H9 (cell line): ENCODE results near the gene BMPR1A. TPM values are rescaled to one million over a fixed set of nuclear protein-coding genes. Genes with fewer than 3 reads are reported as not detected.

Source experiments
- DNase-seq: peaks from one replicate; pipeline ENCODE4 v3.0.0-alpha.2; 2017
- H2AFZ ChIP-seq: one replicate; pipeline ENCODE4 v1.6.1; 2013; ENCODE audit warnings: mild to moderate bottlenecking, low read length, control low read depth, moderate library complexity
- H2AK5ac ChIP-seq: 2 replicates; pipeline ENCODE4 v1.6.1; 2013; ENCODE audit warnings: low read length, control low read depth, mixed read lengths; ENCODE audit not compliant: insufficient read length
- H2BK120ac ChIP-seq: one replicate; pipeline ENCODE4 v1.6.1; 2013; ENCODE audit warnings: low read depth, mild to moderate bottlenecking, low read length, control low read depth, inconsistent platforms; ENCODE audit not compliant: poor library complexity, severe bottlenecking
- H2BK12ac ChIP-seq: 2 replicates; pipeline ENCODE4 v1.6.1; 2013; ENCODE audit warnings: low read length, control low read depth, mixed read lengths, low read depth; ENCODE audit not compliant: insufficient read length
- H2BK15ac ChIP-seq: 2 replicates; pipeline ENCODE4 v1.6.1; 2013; ENCODE audit warnings: low read depth, low read length, control low read depth
- H2BK20ac ChIP-seq: one replicate; pipeline ENCODE4 v1.6.1; 2013; ENCODE audit warnings: low read depth, mild to moderate bottlenecking, low read length, control low read depth, inconsistent platforms; ENCODE audit not compliant: poor library complexity, severe bottlenecking
- H2BK5ac ChIP-seq: 2 replicates; pipeline ENCODE4 v1.6.1; 2013; ENCODE audit warnings: low read length, control low read depth, mixed read lengths; ENCODE audit not compliant: insufficient read length
- H3K14ac ChIP-seq: 2 replicates; pipeline ENCODE4 v1.6.1; 2013; ENCODE audit warnings: low read length, control low read depth; ENCODE audit not compliant: insufficient read depth
- H3K18ac ChIP-seq: 2 replicates; pipeline ENCODE4 v1.6.1; 2013; ENCODE audit warnings: low read depth, mild to moderate bottlenecking, mixed read lengths, low read length, control low read depth; ENCODE audit not compliant: insufficient read length
- H3K23ac ChIP-seq: 2 replicates; pipeline ENCODE4 v1.6.1; 2013; ENCODE audit warnings: low read length, control low read depth, mixed read lengths, low read depth; ENCODE audit not compliant: insufficient read length
- H3K23me2 ChIP-seq: 2 replicates; pipeline ENCODE4 v1.6.1; 2013; ENCODE audit warnings: low read depth, mild to moderate bottlenecking, mixed read lengths, low read length, control low read depth; ENCODE audit not compliant: insufficient read length, poor library complexity, severe bottlenecking
- H3K27ac ChIP-seq: 2 replicates; pipeline ENCODE4 v1.5.1; 2013; ENCODE audit warnings: low read length, control low read depth, mixed read lengths, low read depth; ENCODE audit not compliant: insufficient read length
- H3K27me3 ChIP-seq: 2 replicates; pipeline ENCODE4 v1.6.1; 2013; ENCODE audit warnings: low read length, control low read depth, inconsistent platforms; ENCODE audit not compliant: insufficient read depth
- H3K4ac ChIP-seq: 2 replicates; pipeline ENCODE4 v1.6.1; 2013; ENCODE audit warnings: low read depth, mild to moderate bottlenecking, control low read depth, inconsistent platforms, low read length, moderate library complexity
- H3K4me1 ChIP-seq: 2 replicates; pipeline ENCODE4 v1.6.1; 2013; ENCODE audit warnings: low read length, control low read depth, inconsistent platforms; ENCODE audit not compliant: insufficient read depth
- H3K4me2 ChIP-seq: 2 replicates; pipeline ENCODE4 v1.6.1; 2013; ENCODE audit warnings: low read length, control low read depth, mixed read lengths; ENCODE audit not compliant: insufficient read length, insufficient read depth
- H3K56ac ChIP-seq: 2 replicates; pipeline ENCODE4 v1.6.1; 2013; ENCODE audit warnings: low read depth, mild to moderate bottlenecking, mixed read lengths, low read length, control low read depth; ENCODE audit not compliant: insufficient read length
- H3K79me1 ChIP-seq: 2 replicates; pipeline ENCODE4 v1.6.1; 2013; ENCODE audit warnings: low read depth, mild to moderate bottlenecking, moderate library complexity, low read length, control low read depth, inconsistent platforms; ENCODE audit not compliant: insufficient read depth, poor library complexity, severe bottlenecking
- H3K79me2 ChIP-seq: 2 replicates; pipeline ENCODE4 v1.6.1; 2013; ENCODE audit warnings: low read length, control low read depth, inconsistent platforms; ENCODE audit not compliant: insufficient read depth
- H3K9ac ChIP-seq: 2 replicates; pipeline ENCODE4 v1.6.1; 2013; ENCODE audit warnings: low read length, control low read depth, mixed read lengths; ENCODE audit not compliant: insufficient read length; ENCODE audit errors: extremely low read depth
- H3K9me3 ChIP-seq: one replicate; pipeline ENCODE4 v1.6.1; 2013; ENCODE audit warnings: low read depth, low read length, inconsistent platforms; ENCODE audit not compliant: control insufficient read depth
- H3T11ph ChIP-seq: one replicate; pipeline ENCODE4 v1.6.1; 2013; ENCODE audit warnings: mild to moderate bottlenecking, low read length, control low read depth, inconsistent platforms
- H4K20me1 ChIP-seq: one replicate; pipeline ENCODE4 v1.6.1; 2013; ENCODE audit not compliant: control insufficient read depth, insufficient read length, insufficient read depth
- H4K5ac ChIP-seq: 2 replicates; pipeline ENCODE4 v1.6.1; 2013; ENCODE audit warnings: low read depth, mild to moderate bottlenecking, mixed read lengths, low read length, control low read depth; ENCODE audit not compliant: insufficient read length
- H4K8ac ChIP-seq: replicated peaks from 2 replicates; pipeline ENCODE4 v1.6.1; 2013; ENCODE audit warnings: low read length, control low read depth, mixed read lengths, low read depth; ENCODE audit not compliant: insufficient read length
- H4K91ac ChIP-seq: 2 replicates; pipeline ENCODE4 v1.6.1; 2013; ENCODE audit warnings: low read depth, mild to moderate bottlenecking, moderate library complexity, mixed read lengths, low read length, control low read depth; ENCODE audit not compliant: insufficient read length
- H3K27ac Mint-ChIP-seq, 3 experiments: 2 replicates in 2 of 3; 3 replicates in 1 of 3; pipeline ENCODE4 v1.8.0; 2020 to 2021; ENCODE audit warnings: mixed read lengths in 3 of 3, mild to moderate bottlenecking in 1 of 3, moderate library complexity in 1 of 3
- H3K27me3 Mint-ChIP-seq: 2 replicates; pipeline ENCODE4 v1.8.0; 2021; ENCODE audit warnings: low read depth, mild to moderate bottlenecking, moderate library complexity, mixed read lengths
- H3K36me3 Mint-ChIP-seq, 3 experiments: 2 replicates in 2 of 3; 3 replicates in 1 of 3; pipeline ENCODE4 v1.8.0; 2020 to 2021; ENCODE audit warnings: low read depth in 3 of 3, mixed read lengths in 3 of 3; ENCODE audit not compliant: insufficient read depth in 1 of 3
- H3K4me1 Mint-ChIP-seq, 2 experiments: 2 replicates each; pipeline ENCODE4 v1.8.0; 2020; ENCODE audit warnings: mixed read lengths in 2 of 2
- H3K4me3 Mint-ChIP-seq, 2 experiments: 2 replicates in 1 of 2; 3 replicates in 1 of 2; pipeline ENCODE4 v1.8.0; 2020 to 2021; ENCODE audit warnings: mild to moderate bottlenecking in 2 of 2, mixed read lengths in 2 of 2, moderate library complexity in 1 of 2
- H3K9me3 Mint-ChIP-seq, 2 experiments: 2 replicates in 1 of 2; 3 replicates in 1 of 2; pipeline ENCODE4 v1.8.0; 2020; ENCODE audit warnings: mild to moderate bottlenecking in 2 of 2, mixed read lengths in 2 of 2, moderate library complexity in 1 of 2
- WGBS: extraction: QIAGEN DNeasy Blood & Tissue Kit; methylation state at CpG from one replicate; pipeline ENCODE4 v1.1.7; 2013; ENCODE audit warnings: missing lambda C conversion rate, low lambda C conversion rate, mixed read lengths; ENCODE audit not compliant: insufficient read length; ENCODE audit errors: extremely low coverage; 5-methylcytosine and 5-hydroxymethylcytosine counted together
- total RNA-seq: library from RNA; stranded (reverse); gene quantifications from 2 replicates; pipeline ENCODE4 v1.2.1, GENCODE V29; 2021
- TF ChIP-seq, protein P1 (sequence below): fragments of 200-600 bp; sonication (generic); conservative IDR thresholded peaks from 3 replicates; pipeline ENCODE4 v1.8.0; 2021; ENCODE audit warnings: antibody characterized with exemption, mild to moderate bottlenecking

The BMPR1A gene
- total RNA-seq, 1 experiment from 2014 or later, result 138 TPM

DNA sequence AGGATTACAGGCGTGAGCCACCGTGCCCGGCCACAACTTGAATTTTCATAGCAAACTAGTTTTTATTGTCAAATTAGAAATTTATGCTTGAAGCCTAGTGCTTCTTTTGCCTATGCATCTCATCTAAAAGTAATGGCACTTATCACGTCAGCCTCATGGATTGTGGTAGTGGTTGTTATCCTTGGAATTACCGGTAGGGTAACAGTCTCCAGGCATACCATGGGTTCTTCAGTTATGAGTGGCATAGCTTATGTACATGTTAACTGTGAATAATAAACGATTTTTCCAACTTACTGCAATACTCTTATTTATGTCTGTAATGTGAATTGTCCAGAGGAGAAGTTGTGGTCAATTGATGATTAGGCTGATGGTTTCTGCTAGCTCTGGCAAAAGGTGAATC is 63.1 kb downstream of the BMPR1A start:
- Histone ChIP-seq H3K23me2 (no peaks in the 10 kb centered on the region), H4K91ac (no peak overlapping the region), H2BK5ac (no peak overlapping the region), H3K9me3 (no peaks in the 10 kb centered on the region), H2BK15ac (no peak overlapping the region), H3K23ac (no peak overlapping the region), H4K8ac (no peak overlapping the region), H3K79me1 (peaks cover 5% of the 10 kb centered on the region), H3K14ac (no peak overlapping the region), H3T11ph (no peak overlapping the region), H2BK120ac (no peak overlapping the region), H3K27ac (no peak overlapping the region), H3K4me2 (no peak overlapping the region), H4K20me1 (no peaks in the 10 kb centered on the region), H3K18ac (no peak overlapping the region), H4K5ac (no peak overlapping the region), H3K79me2 (peaks cover 63% of the 10 kb centered on the region), H3K56ac (no peak overlapping the region), H2AK5ac (no peak overlapping the region), H2AFZ (no peak overlapping the region), H2BK12ac (no peak overlapping the region), H3K27me3 (no peaks in the 10 kb centered on the region), H2BK20ac (no peak overlapping the region), H3K9ac (no peak overlapping the region), H3K4ac (no peak overlapping the region), H3K4me1 (peaks cover 21% of the 10 kb centered on the region; the same call in 1 of the 2 replicates)
- DNase-seq, result no peak
- Mint-ChIP-seq H3K4me3 (no peak overlapping the region), H3K9me3 (no peaks in the 10 kb centered on the region), H3K4me1 (peaks cover 60 to 69% of the 10 kb centered on the region in 2 experiments), H3K36me3 (peaks cover 0 to 9% (median 5%) of the 10 kb centered on the region in 3 experiments; a peak in 3 of 7 replicates), H3K27me3 (no peaks in the 10 kb centered on the region), H3K27ac (peak overlapping the region in 1 of 3 experiments; percentile 14; a peak in 2 of 7 replicates)
- TF ChIP-seq, protein P1, sequence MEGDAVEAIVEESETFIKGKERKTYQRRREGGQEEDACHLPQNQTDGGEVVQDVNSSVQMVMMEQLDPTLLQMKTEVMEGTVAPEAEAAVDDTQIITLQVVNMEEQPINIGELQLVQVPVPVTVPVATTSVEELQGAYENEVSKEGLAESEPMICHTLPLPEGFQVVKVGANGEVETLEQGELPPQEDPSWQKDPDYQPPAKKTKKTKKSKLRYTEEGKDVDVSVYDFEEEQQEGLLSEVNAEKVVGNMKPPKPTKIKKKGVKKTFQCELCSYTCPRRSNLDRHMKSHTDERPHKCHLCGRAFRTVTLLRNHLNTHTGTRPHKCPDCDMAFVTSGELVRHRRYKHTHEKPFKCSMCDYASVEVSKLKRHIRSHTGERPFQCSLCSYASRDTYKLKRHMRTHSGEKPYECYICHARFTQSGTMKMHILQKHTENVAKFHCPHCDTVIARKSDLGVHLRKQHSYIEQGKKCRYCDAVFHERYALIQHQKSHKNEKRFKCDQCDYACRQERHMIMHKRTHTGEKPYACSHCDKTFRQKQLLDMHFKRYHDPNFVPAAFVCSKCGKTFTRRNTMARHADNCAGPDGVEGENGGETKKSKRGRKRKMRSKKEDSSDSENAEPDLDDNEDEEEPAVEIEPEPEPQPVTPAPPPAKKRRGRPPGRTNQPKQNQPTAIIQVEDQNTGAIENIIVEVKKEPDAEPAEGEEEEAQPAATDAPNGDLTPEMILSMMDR, result no peak
- no CpG with 5 or more reads among the region's 6 CpGs for WGBS
